ENCODE results near the gene USE1. TPM values are rescaled to one million over a fixed set of nuclear protein-coding genes. Genes with fewer than 3 reads are reported as not detected.

The USE1 gene
- polyA plus RNA-seq, 3 donors, result 21.6 to 33.7 (median 30.9) TPM

Other genes starting within 250 kb of the USE1 start
- 10 to 100 TPM; 34.1 to 55.6 (median 44.2) TPM for gene CPAMD8, start 188.5 kb upstream of the USE1 start, polyA plus RNA-seq (ENCODE audit: insufficient read length in 3 of 3)
- gene HAUS8, start 139.9 kb upstream of the USE1 start, polyA plus RNA-seq (ENCODE audit: insufficient read length in 3 of 3), result 10 to 100 TPM; 10.8 to 16.6 (median 15.3) TPM
- gene MYO9B, start 139.6 kb upstream of the USE1 start, polyA plus RNA-seq (ENCODE audit: insufficient read length in 3 of 3), result 10 to 100 TPM; 49.3 to 61.7 (median 58.0) TPM
- 10 to 100 TPM; 17.5 to 21.2 (median 20.3) TPM for gene OCEL1, start 10.9 kb downstream of the USE1 start, polyA plus RNA-seq (ENCODE audit: insufficient read length in 3 of 3)
- 10 to 100 TPM; 31.5 to 59.9 (median 44.3) TPM for gene NR2F6, start 30.6 kb downstream of the USE1 start, polyA plus RNA-seq (ENCODE audit: insufficient read length in 3 of 3)
- gene USHBP1, start 49.4 kb downstream of the USE1 start, polyA plus RNA-seq (ENCODE audit: insufficient read length in 3 of 3), result 1 to 10 TPM; 4.2 to 7.1 (median 6.5) TPM
- gene BABAM1, start 52.1 kb downstream of the USE1 start, polyA plus RNA-seq (ENCODE audit: insufficient read length in 3 of 3), result 100 to 1,000 TPM in 2 of 3 donors, 10 to 100 TPM in 1; 97.0 to 111 (median 107) TPM
- gene ANKLE1, start 66.5 kb downstream of the USE1 start, polyA plus RNA-seq (ENCODE audit: insufficient read length in 3 of 3), result 1 to 10 TPM in 2 of 3 donors, under 1 TPM in 1; 0.95 to 1.7 (median 1.0) TPM
- 10 to 100 TPM in 2 of 3 donors, 1 to 10 TPM in 1; 6.2 to 12.2 (median 11.5) TPM for gene ABHD8, start 88.1 kb downstream of the USE1 start, polyA plus RNA-seq (ENCODE audit: insufficient read length in 3 of 3)
- gene MRPL34, start 90.5 kb downstream of the USE1 start, polyA plus RNA-seq (ENCODE audit: insufficient read length in 3 of 3), result 10 to 100 TPM; 45.9 to 65.6 (median 57.3) TPM
- 10 to 100 TPM; 29.8 to 41.8 (median 40.2) TPM for gene DDA1, start 94.2 kb downstream of the USE1 start, polyA plus RNA-seq (ENCODE audit: insufficient read length in 3 of 3)
- 10 to 100 TPM in 2 of 3 donors, 1 to 10 TPM in 1; 9.3 to 17.4 (median 13.9) TPM for gene ANO8, start 119.5 kb downstream of the USE1 start, polyA plus RNA-seq (ENCODE audit: insufficient read length in 3 of 3)
- gene GTPBP3, start 122.2 kb downstream of the USE1 start, polyA plus RNA-seq (ENCODE audit: insufficient read length in 3 of 3), result 10 to 100 TPM; 17.7 to 28.5 (median 20.1) TPM
- gene PLVAP, start 162.0 kb downstream of the USE1 start, polyA plus RNA-seq (ENCODE audit: insufficient read length in 3 of 3), result 100 to 1,000 TPM; 142 to 223 (median 176) TPM
- gene CCDC194, start 178.8 kb downstream of the USE1 start, polyA plus RNA-seq (ENCODE audit: insufficient read length in 3 of 3), result 1 to 10 TPM; 2.3 to 7.1 (median 2.9) TPM
- gene BST2, start 190.3 kb downstream of the USE1 start, polyA plus RNA-seq (ENCODE audit: insufficient read length in 3 of 3), result 100 to 1,000 TPM; 115 to 149 (median 127) TPM
- gene MVB12A, start 204.7 kb downstream of the USE1 start, polyA plus RNA-seq (ENCODE audit: insufficient read length in 3 of 3), result 10 to 100 TPM; 49.5 to 73.2 (median 70.9) TPM
- gene TMEM221, start 233.3 kb downstream of the USE1 start, polyA plus RNA-seq (ENCODE audit: insufficient read length in 3 of 3), result 1 to 10 TPM; 2.8 to 4.1 (median 3.3) TPM
- under 1 TPM in 2 of 3 donors, not detected in 1; 0.26 to 0.64 TPM for gene NXNL1, start 245.6 kb downstream of the USE1 start, polyA plus RNA-seq (ENCODE audit: insufficient read length in 3 of 3)

All from renal cortex interstitium (tissue), 3 donors.